GM20431 (cell line): ENCODE results near the gene PIK3CD.
"Not testable (repeated sequence)": the region's sequence is repeated elsewhere in the genome, so short reads cannot be mapped to it uniquely, and the experiment has no call there.

ENCODE experiments used
- in situ Hi-C: fragments of 300-500 bp; cut with MseI, MboI; formaldehyde crosslinking; loops from one replicate; pipeline ENCODE4 v1.15.0; 2020; ENCODE audit warnings: low sequenced_read_pairs; ENCODE audit not compliant: unreplicated experiment

The PIK3CD gene

DNA sequence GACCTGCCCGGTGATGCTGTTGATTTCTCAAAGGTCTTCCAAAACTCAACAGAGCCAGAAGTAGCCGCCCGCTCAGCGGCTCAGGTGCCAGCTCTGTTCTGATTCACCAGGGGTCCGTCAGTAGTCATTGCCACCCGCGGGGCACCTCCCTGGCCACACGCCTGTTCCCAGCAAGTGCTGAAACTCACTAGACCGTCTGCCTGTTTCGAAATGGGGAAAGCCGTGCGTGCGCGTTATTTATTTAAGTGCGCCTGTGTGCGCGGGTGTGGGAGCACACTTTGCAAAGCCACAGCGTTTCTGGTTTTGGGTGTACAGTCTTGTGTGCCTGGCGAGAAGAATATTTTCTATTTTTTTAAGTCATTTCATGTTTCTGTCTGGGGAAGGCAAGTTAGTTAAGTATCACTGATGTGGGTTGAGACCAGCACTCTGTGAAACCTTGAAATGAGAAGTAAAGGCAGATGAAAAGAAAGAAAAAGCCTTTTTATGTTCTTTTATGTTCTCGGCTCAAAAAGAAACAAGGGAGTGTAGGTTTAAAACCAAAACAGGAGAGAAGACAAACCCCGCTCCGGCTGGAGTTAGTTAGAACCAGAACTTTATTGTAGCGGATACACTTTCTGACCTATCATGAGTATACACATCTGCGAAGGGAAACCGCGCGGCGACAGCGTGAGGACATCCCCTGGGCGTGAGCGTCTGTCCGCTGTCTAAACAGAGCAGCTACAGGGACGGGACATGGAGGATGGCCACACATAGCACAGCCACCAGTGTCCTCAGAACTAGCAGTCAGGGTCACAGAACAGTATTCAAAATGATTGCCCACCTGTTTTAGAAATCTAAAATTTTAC, 77.1 kb downstream of the PIK3CD start:
- in situ Hi-C loops = no loop called here

DNA sequence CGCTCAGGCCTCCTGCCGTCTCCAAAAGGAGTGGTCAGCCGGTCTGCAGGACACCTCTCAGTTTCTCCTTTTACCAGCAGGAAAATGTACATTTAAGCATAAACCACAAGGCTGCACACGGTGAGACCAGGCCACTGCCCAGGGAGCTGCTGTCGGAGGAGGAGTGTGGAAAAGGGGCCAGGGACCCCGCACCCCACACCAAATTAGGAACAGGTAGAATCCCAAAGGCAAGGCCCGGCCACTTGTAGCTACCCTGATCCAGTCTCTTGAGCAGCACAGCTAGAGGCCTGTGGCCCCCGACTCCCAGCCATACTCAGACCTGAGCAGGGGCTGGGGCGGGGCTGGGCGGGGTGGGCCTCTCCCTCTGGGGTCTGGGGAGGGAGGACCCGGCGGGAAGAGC, 78.0 kb downstream of the PIK3CD start:
- in situ Hi-C loops = no loop called here

DNA sequence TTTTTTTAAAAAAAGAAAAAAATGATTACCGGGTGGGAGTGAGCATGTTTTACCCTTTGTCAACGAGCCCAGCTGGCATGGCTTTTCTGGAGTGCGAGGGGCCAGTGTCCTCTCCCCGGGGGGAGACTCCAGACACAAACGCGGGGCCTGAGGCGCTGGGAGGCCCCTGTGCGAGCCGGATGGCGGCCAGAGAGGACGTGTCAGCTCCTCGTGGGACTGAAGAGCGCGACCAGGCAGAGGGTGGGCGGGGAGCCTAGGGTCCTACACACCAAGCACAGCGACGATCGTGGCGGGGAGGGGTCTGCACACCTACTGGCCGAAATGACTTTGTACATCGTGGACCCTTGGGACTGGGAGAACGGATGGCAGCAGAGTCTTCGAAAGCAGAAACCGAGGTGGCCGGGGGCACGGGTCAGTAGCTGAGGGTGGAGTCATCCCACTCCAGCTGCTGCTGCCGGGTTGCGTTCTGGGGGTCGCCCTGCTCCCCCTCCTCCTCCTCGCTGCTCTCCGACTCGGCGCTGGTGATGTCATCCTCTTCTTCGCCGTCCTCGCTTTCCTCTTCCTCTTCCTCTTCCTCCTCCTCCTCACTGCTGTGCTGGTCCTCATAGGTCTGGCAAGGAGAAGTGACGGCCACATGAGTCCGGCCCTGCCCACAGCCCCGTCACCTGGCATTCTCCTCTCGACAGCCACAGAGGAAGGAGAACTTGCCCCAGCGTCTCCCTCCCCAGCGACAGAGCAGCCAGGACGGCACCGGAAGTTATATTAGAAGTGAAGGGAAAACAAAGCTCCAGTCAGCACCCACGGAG, 78.8 kb downstream of the PIK3CD start:
- in situ Hi-C loops = no loop called here

DNA sequence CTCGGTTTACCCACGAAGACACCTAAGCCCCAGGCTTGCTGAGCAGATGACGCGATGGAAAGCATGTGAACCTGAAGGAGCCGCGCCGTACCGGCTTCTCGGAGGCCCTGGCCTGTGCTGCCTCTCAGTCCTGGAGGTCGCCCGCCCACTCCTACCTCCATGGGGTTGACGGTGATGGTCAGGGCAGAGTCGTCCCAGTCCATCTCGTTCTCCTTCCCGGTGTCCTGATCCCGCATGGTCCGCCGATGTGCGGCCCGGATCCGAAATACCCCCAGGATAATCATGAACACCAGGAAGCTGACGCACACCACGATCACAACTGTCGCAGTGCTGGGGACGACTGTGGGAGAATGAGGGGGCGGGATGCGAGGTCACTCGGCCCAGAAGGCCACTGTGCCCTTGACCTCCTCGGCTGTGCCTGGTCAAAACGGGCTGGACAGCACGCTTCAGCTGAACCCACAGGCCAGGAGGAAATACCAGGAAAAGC, 79.6 kb downstream of the PIK3CD start:
- in situ Hi-C loops = no loop called here

DNA sequence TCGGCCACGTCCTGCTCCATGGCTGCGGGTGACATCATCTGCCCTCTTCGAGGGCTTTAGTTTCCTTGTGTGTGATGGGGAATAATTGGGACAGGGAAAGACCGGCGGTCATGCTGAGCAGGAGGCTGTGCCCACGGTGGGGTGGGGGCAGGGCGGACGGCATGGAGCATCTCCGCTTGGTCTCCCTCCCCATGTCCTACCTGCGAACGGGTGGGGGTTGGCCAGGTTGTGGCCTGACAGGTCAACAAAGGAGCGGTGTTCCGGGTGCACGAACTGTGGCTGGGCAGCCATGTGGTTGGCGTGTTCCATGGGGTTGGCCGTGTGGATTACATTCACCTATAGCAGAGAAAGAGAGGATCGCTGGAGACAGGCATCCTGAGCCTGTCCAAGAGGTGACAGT, 80.0 kb downstream of the PIK3CD start:
- in situ Hi-C loops = no loop called here

DNA sequence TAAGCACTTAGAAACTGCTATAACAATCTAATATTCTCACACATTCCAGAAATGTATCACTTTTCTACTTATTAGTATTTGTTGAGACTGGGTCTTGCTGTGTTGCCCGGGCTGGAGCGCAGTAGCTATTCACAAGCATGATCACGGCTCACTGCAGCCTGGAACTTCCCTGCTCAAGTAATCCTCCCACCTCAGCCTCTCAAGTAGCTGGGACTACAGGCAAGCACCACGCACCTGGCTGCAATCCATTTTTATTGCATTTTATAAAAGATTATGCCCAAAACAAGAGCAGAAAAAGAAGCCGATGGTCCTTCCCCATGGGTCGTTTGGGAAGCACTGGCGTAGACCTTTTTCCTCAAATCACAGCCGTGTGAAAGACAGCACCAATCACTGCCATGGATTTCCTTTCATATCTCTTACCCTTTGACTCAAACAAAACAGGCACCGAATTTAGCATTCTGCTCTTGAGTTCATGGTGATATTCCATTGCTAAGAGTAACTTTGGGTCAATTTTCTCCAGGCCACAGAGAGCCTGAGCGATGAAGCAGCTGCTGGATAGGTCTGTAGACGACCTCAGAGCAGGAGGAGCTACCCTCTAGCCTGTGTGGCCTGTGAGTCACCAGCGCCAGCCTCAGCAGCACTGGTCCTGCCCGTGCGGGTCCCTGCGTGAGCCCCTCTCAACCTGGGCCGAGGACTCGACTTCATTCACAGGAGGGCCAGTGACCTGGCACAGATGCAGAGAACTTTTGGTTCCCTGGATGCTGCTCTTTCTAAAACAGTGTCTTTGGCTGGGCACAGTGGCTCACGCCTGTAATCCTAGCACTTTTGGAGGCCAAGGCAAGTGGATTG, 80.8 kb downstream of the PIK3CD start:
- in situ Hi-C loops = no loop called here

DNA sequence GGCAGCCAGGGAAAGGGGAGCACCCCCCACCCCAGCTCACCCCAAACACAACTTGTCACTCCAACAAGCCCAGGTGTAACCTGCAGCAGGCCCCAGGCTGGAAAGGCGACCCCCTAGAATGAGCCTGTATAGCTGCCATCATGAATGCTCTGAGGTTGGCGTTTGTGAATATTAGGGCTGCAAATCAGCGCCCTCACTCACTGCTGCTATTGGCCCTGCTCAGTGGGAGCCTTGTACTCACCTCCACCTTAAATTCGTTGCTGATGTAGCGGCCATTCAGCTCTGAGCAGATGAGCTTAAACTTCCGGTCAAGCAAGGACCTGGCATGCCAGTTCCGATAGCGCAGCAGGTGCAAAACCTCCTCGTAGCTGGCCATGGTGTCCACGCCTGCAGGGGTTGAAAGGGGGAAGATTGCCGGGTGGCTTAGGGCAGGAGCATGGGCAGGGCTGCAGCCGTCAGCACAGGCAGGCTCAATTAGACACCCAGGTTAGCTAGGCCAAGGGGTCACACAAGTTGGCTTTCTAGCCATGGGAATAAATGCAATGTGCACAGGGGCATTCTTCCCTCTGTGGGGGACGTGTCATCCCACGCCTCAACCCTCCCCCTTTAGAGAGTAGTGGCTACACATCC, 81.7 kb downstream of the PIK3CD start:
- in situ Hi-C loops = no loop called here

DNA sequence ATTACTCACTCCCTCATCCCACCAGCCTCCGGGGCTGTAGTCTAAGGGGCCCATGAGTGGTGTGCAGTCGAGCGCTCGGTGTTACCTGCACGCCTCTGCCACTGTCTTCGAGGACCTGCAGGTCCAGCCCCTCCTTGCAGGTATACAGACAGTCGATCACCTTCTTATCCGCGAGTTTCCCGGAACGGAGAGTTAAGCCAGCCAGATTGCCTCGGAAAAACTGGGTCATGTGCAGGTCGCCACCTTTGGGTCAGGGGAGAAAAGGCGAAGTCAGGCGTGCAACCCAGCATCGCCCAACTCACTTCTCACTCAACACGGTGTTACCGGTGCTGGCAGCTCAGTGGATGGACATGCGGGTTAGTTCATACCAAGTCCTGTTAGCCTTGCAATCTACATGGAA, 84.3 kb downstream of the PIK3CD start:
- in situ Hi-C loops = no loop called here

DNA sequence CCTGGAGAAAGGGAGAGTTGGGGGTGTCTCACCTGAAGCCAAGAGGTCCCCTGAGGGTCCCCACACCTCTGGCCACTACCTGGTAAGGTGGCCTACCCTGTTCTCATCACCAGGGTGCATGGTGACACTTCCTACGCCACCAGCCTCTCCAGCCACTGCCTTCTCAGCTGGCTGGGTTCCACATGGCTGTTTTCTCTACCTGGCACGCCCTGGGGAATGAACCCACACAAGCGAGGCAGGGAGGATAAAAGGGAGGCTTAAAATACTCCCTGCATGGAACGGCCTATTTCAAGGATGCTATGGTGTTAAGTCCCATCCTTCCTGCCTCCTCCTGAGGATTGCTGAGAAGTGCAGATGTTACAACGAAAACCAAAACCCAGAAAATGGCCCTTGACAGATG, 84.7 kb downstream of the PIK3CD start:
- in situ Hi-C loops = no loop called here

DNA sequence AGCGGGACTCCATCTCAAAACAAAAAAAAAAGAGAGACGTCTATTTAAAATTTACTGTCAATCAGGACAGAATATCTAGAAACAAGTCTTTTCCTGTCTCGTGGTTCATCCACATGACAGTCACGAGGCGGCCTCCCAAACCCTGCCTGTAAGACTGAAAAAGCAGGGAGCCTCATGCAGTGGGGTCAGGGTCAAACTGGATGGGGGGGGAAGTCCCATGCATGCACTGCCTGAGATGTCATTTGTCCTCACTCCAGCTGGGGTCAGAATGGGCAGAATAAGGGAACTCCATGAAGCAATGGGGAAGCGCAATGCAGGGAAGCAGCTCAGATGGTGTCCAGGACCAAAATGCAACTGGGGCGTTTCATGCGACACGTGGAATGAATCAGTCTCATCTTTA, 85.5 kb downstream of the PIK3CD start:
- in situ Hi-C loops = no loop called here

DNA sequence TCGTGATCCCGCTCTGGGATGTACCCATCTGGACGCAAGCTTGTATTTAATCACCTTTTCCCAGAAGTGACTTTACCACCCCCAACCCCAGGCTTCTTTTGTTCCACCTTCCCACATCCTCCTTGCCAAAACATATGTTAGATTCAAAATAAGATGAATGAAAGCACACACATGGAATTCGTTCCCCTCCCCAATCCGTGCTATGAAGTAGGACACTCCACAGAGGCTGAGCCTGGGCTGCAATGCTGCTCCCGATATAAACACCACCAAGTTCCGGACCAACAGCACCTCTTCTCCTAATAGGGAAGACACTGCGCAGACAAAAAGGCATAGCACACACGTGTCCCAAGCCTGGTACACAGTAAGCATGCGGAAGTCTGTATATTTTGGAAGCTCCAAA, 86.1 kb downstream of the PIK3CD start:
- in situ Hi-C loops = no loop called here

DNA sequence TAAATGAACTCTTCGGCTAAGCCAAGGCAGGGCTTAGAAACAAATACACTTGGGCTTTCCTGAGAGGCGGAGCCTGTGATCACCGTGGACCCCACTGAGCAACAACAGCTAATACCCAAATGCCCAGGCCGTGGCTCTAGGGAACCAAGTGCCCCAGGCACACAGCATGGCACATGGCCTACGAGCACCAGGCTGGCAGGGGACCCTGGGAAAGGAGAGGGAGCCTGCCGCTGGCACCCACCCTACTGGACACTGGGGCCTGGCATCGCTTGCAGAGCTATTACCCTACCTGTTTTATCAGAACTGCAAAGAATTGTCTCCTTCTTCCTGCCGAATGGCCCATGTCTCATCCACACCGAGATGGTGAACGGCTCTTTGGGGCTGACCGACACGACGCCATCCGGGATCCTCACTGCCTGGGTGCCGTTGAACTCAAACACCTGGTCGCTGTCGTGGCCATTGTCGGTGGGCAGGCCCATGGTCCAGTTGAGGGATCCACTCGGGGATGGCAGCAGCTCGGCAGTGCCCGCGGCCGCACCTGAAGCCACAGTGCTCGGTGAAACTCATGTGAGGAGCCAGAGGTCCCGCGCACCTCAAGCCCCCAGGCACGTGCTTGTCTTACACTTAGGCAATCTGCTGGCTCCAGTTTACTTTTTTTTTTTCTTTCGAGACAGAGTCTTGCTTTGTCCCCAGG, 92.7 kb downstream of the PIK3CD start:
- in situ Hi-C loops = no loop called here

DNA sequence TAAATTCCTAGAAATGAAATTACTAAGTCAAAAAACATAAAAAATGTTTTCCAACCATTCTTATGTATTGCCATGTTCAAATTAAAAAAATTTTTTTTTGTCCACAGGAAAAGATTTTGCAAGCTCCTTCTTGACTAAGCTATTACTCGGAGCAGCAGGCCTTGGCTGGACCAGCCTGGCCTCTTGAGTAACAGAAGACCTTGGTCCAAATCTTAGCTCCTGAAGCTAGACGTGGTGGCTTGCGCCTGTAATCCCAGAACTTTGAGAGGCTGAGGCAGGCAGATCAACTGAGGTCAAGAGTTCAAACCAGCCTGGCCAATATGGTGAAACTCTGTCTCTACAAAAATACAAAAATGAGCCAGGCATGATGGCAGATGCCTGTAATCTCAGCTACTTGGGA, 94.7 kb downstream of the PIK3CD start:
- in situ Hi-C loops = no loop called here

DNA sequence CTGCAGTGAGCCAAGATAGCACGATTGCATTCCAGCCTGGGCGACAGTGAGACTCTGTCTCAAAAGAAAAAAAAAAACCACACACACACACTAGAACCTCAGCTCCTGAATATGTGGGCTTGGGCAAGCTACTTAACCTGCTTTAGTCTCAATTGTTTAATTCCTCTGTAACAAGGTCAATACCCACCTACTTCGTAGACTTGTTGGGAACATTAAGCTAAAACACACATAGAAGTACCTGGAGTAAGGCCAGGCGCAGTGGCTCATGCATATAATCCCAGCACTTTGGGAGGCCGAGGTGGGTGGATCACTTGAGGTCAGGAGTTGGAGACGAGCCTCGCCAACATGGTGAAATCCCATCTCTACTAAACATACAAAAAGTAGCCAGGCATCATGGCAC, 95.1 kb downstream of the PIK3CD start:
- in situ Hi-C loops = no loop called here

DNA sequence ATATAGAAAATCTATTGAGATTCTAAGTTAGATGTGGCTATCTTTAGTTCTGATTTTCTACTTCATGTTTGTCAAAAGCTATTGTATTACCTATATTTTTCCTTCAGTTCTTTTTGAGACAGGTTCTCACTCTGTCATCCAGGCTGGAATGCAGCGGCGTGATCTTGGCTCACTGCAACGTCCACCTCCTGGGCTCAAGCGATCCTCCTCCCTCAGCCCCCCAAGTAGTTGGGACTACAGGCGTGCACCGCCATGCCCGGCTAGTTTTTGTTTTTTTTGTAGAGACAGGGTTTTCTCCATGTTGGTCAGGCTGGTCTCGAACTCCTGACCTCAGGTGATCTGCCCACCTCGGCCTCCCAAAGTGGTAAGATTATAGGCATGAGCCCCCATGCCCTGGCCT, 96.9 kb downstream of the PIK3CD start:
- in situ Hi-C loops = not testable (repeated sequence)

DNA sequence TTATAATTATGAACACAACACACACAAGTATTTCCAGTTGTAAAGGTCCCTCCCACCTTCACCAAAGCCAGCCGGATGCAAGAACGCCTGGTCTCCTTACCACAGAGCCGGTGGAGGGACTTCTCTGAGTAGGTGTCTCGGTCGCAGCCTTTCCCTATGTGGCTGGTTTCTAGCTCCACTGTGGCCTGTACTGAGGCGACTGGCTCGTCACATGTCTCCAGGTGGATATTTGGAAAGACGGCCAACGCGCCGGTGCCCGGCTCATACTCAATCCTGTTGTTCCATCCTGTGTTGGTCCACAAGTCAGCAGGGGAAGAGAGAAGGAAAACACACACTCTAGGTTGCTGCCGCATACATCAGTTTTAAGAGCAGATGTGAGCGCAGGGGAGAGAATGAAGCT, 97.8 kb downstream of the PIK3CD start:
- in situ Hi-C loops = no loop called here

DNA sequence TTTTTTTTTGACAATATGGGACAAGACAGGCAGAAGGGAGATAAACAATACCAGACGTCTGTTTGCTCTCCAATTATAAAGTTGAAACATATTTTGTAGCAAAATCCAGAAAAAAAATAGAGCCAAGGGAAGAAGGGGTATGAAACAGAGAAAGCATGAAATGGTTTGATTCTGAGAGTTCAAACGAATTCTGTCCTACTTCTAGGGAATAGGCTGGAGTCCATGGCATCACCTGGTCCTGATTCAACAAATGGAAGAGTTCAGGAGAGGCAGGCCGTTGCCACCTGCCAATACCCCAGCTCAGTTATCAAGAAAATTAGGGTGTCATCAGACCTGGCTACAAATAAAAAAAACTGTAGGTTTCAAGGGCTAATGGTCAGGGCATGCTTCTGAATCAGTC, 100.4 kb downstream of the PIK3CD start:
- in situ Hi-C loops = no loop called here

DNA sequence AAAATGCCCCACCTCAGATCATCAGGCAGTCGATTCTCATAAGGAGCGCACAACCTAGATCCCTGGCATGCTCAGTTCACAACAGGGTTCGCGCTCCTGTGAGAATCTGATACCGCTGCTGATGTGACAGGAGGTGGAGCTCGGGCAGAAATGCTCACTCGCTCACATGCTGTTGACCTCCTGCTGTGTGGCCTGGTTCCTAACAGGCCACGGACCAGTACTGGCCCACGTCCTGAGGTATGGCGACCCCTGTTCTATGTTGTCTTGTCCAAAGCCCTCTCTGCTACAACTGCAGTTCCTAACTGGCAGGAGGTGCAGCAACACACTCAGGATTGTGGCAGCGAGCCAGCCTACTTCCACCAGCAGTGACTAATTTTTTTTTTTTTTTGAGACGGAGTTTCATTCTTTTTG, 101.6 kb downstream of the PIK3CD start:
- in situ Hi-C loops = no loop called here

DNA sequence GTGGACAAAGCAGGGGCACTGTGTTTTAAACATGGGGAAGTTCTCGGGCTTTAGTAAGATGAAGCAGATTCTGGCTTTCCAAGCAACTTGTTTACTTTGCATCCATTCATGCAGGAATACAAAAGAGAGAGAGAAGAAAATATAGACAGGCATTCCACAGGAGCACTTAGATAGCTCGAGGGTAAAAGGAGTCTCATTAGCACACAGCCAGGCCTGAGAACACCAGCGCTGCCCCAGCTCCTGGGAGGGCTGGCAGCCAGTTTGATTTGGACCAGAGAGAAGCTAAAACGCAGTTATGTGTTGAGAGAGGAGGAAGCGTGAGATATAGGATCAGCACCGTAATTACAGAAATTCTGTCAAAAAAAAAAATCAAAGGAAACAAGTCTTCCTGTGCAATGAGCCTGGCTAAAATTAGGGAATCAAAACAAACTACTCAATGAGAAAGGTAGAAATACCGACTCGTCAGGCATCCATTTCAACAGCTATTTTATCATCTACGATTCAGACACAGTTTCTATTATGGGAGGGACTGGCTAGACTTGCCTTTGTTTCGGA, 104.0 kb downstream of the PIK3CD start:
- in situ Hi-C loops = no loop called here
